Ishikawa (cell line): ENCODE data around the gene CELF2.

Experiments used
- CEBPB ChIP-seq: IDR thresholded peaks from 2 replicates; pipeline ENCODE4 v1.6.1; 2012
- CREB1 ChIP-seq: IDR thresholded peaks from 2 replicates; pipeline ENCODE4 v1.6.1; 2012; ENCODE audit warnings: low read depth
- EGR1 ChIP-seq: IDR thresholded peaks from 2 replicates; pipeline ENCODE4 v1.6.1; 2012
- EP300 ChIP-seq: IDR thresholded peaks from 2 replicates; pipeline ENCODE4 v1.6.1; 2012; ENCODE audit warnings: borderline replicate concordance
- FOXM1 ChIP-seq: IDR thresholded peaks from 2 replicates; pipeline ENCODE4 v1.6.1; 2012; ENCODE audit warnings: low read depth, borderline replicate concordance
- NFIC ChIP-seq: IDR thresholded peaks from 2 replicates; pipeline ENCODE4 v1.6.1; 2012
- RAD21 ChIP-seq: IDR thresholded peaks from 2 replicates; pipeline ENCODE4 v1.6.1; 2012; ENCODE audit warnings: low read depth
- TAF1 ChIP-seq: IDR thresholded peaks from 2 replicates; pipeline ENCODE4 v1.6.1; 2012; ENCODE audit warnings: low read depth, mild to moderate bottlenecking
- TCF12 ChIP-seq: IDR thresholded peaks from 2 replicates; pipeline ENCODE4 v1.6.1; 2012; ENCODE audit warnings: low read depth
- TEAD4 ChIP-seq: IDR thresholded peaks from 2 replicates; pipeline ENCODE4 v1.6.1; 2012
- YY1 ChIP-seq: IDR thresholded peaks from 2 replicates; pipeline ENCODE4 v1.6.1; 2012; ENCODE audit warnings: low read depth
- ZBTB7A ChIP-seq: IDR thresholded peaks from 2 replicates; pipeline ENCODE4 v1.6.1; 2012; ENCODE audit warnings: low read depth
- TF ChIP-seq, protein P1 (sequence below): IDR thresholded peaks from 2 replicates; pipeline ENCODE4 v1.6.1; 2012
- TF ChIP-seq, protein P2 (sequence below): IDR thresholded peaks from 2 replicates; pipeline ENCODE4 v1.6.1; 2012; ENCODE audit warnings: low read depth, mild to moderate bottlenecking
- TF ChIP-seq, protein P3 (sequence below): IDR thresholded peaks from 2 replicates; pipeline ENCODE4 v1.6.1; 2012

Gene CELF2

DNA sequence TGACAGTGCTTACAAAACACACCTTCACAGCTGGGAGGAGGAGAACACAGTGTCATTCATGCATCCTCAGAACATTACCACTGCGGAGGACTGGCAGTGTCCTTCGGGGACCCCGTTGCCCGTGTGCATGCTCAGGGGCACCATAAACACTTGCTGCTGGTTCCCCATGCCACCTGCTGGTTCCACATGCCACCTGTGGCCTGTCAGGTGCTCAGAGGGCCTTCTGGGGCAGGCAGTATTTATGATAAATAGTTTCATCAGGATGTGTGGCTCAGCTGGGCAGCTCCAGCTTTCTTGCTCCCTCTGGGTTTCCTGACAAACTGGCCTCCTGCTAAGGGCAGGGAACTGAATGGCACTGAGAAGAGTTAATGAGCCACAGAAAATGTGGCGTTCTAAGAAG, 32.1 kb downstream of the CELF2 start:
- TF ChIP-seq FOXM1 (no peak), CREB1 (no peak), RAD21 (no peak), TEAD4 (no peak), TCF12 (no peak), CEBPB (no peak), TAF1 (no peak), NFIC (no peak), EGR1 (no peak), YY1 (no peak)
- TF ChIP-seq, protein P1, sequence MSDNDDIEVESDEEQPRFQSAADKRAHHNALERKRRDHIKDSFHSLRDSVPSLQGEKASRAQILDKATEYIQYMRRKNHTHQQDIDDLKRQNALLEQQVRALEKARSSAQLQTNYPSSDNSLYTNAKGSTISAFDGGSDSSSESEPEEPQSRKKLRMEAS = no peak
- TF ChIP-seq, protein P2, sequence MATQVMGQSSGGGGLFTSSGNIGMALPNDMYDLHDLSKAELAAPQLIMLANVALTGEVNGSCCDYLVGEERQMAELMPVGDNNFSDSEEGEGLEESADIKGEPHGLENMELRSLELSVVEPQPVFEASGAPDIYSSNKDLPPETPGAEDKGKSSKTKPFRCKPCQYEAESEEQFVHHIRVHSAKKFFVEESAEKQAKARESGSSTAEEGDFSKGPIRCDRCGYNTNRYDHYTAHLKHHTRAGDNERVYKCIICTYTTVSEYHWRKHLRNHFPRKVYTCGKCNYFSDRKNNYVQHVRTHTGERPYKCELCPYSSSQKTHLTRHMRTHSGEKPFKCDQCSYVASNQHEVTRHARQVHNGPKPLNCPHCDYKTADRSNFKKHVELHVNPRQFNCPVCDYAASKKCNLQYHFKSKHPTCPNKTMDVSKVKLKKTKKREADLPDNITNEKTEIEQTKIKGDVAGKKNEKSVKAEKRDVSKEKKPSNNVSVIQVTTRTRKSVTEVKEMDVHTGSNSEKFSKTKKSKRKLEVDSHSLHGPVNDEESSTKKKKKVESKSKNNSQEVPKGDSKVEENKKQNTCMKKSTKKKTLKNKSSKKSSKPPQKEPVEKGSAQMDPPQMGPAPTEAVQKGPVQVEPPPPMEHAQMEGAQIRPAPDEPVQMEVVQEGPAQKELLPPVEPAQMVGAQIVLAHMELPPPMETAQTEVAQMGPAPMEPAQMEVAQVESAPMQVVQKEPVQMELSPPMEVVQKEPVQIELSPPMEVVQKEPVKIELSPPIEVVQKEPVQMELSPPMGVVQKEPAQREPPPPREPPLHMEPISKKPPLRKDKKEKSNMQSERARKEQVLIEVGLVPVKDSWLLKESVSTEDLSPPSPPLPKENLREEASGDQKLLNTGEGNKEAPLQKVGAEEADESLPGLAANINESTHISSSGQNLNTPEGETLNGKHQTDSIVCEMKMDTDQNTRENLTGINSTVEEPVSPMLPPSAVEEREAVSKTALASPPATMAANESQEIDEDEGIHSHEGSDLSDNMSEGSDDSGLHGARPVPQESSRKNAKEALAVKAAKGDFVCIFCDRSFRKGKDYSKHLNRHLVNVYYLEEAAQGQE = no peak
- TF ChIP-seq, protein P3, sequence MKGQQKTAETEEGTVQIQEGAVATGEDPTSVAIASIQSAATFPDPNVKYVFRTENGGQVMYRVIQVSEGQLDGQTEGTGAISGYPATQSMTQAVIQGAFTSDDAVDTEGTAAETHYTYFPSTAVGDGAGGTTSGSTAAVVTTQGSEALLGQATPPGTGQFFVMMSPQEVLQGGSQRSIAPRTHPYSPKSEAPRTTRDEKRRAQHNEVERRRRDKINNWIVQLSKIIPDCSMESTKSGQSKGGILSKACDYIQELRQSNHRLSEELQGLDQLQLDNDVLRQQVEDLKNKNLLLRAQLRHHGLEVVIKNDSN = no peak

DNA sequence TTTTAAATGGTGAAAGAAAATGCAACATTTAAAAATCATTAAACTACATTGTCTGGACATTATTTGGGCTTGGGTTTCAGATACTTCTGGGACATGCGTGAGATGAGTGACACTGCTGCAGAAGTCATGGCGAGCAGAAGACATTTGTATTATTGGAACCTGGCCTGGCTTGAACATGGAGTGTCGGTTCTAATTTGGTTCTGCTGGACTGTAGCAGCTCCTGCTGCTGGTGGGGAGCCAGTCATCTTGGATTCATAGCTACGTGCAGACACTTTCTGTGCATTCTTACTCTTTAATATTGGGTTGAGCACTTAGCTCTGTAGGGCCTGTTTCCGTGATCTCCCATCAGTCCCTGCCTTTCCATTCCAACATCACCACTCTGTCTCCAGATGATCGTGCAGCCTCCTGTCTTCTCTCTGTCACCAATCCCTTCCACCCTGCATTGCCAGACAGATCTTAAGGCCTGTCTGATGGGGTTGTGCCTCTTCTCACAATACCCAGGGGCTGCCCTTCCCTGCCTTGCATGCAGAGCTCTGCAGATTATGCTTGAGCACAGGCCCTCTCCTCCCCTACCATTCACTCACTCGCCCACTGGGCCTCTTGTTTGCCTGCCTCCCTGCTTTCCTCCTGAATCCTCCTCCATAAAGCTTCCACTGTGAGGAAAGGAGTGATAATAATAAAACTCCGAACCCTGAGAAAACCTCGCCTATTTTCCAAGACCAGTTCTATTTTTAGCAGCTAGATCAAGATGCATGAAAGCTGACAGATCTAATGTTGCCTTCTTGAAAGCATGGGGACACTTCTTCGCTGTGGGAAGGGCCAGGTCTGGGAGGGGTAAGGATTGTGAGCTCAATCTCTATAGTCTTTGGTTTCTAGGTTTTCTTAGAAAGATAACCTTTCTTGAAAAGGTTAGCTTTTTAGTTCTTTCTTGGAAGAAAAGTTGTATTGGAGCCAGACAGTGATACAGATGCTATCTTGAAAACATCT, 32.9 kb downstream of the CELF2 start:
- no peak for TF ChIP-seq RAD21
- no peak for TF ChIP-seq EP300
- no peak for TF ChIP-seq FOXM1
- TF ChIP-seq CREB1 = no peak
- TF ChIP-seq YY1 = no peak
- TF ChIP-seq, protein P1 = no peak
- TF ChIP-seq CEBPB = no peak
- TF ChIP-seq, protein P3 = no peak
- no peak for TF ChIP-seq TCF12
- TF ChIP-seq EGR1 = no peak
- TF ChIP-seq TEAD4 = no peak
- TF ChIP-seq ZBTB7A = no peak

DNA sequence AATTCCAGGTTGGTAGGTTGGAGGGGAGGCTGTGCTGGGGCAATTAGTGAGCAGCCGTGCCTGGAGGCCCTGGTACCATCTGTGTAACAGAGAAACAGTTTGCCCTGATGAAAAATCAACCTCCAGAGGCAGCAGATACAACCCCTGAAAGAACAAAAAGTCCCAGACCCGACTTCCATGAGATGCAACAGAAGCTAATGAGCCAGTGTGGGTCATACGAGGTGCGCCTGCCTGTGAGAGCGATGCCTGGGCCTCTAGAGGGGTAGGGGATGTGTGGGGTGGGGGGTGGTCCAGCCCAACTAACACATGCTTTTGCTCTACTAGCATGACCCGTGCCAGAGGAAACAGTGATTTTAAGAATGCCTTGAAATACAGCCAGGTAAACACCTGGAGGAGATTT, 39.3 kb downstream of the CELF2 start:
- no peak for TF ChIP-seq CEBPB
- TF ChIP-seq YY1 = no peak
- TF ChIP-seq, protein P3 = no peak
- no peak for TF ChIP-seq TCF12
- no peak for TF ChIP-seq NFIC
- TF ChIP-seq, protein P2 = no peak
- no peak for TF ChIP-seq FOXM1
- TF ChIP-seq CREB1 = no peak
- TF ChIP-seq EP300 = no peak
- no peak for TF ChIP-seq TAF1
- TF ChIP-seq RAD21 = no peak
- TF ChIP-seq, protein P1 = no peak
- no peak for TF ChIP-seq TEAD4
- TF ChIP-seq ZBTB7A = no peak
- TF ChIP-seq EGR1 = no peak

- TF ChIP-seq FOXM1 (no peak), ZBTB7A (no peak), TAF1 (no peak), TCF12 (no peak), EP300 (no peak), EGR1 (no peak), NFIC (no peak), YY1 (no peak), RAD21 (no peak), CREB1 (no peak), CEBPB (no peak), TEAD4 (no peak)
- TF ChIP-seq, protein P3 = no peak
- TF ChIP-seq, protein P1 = no peak
Measured at GRCh38 chr10:11057448-11057847, 39.8 kb downstream of the CELF2 start.
